Stimulated activated effector memory CD8-positive, alpha-beta T cell treated with anti-CD3 and anti-CD28 coated beads, Interleukin-12 subunit alpha, Interleukin-12 subunit beta, amount 100 ng/mL, for 72 hours (primary cell): ENCODE measurements around the gene UVRAG.

Experiments used
- ATAC-seq: fragments of 150-1000 bp; cut with Tn5 transposase; 2 replicates; pipeline ENCODE4 v1.10.0; 2021
- DNase-seq, 2 donors: peaks; one replicate each; pipeline ENCODE4 v3.0.0; 2021 to 2022; ENCODE audit warnings: low spot score in 2 of 2
- H3K27ac Mint-ChIP-seq: one replicate; pipeline ENCODE4 v1.8.0; 2022; ENCODE audit warnings: mild to moderate bottlenecking, mixed read lengths
- H3K36me3 Mint-ChIP-seq: one replicate; pipeline ENCODE4 v1.8.0; 2022; ENCODE audit warnings: mild to moderate bottlenecking, mixed read lengths
- H3K4me1 Mint-ChIP-seq: one replicate; pipeline ENCODE4 v1.8.0; 2022; ENCODE audit warnings: mixed read lengths
- H3K4me3 Mint-ChIP-seq: one replicate; pipeline ENCODE4 v1.8.0; 2022; ENCODE audit warnings: mild to moderate bottlenecking, mixed read lengths
- H3K9me3 Mint-ChIP-seq: one replicate; pipeline ENCODE4 v1.8.0; 2022; ENCODE audit warnings: mixed read lengths

UVRAG gene

GRCh38 chr11:76175783-76176182 lies 360.8 kb downstream of the UVRAG start:
- H3K36me3 Mint-ChIP-seq = no peaks in the 10 kb centered on the region
- H3K9me3 Mint-ChIP-seq = no peaks in the 10 kb centered on the region
- peaks cover 24% of the 10 kb centered on the region for H3K4me1 Mint-ChIP-seq
- peak overlapping the region; percentile 85 for H3K27ac Mint-ChIP-seq
- DNase-seq (no peak), ATAC-seq (no peak)
- no peak overlapping the region for H3K4me3 Mint-ChIP-seq

GRCh38 chr11:76176463-76176862 lies 361.5 kb downstream of the UVRAG start:
- Mint-ChIP-seq H3K4me3 (no peak overlapping the region), H3K36me3 (no peaks in the 10 kb centered on the region), H3K9me3 (no peaks in the 10 kb centered on the region), H3K4me1 (peaks cover 24% of the 10 kb centered on the region), H3K27ac (peak overlapping the region; percentile 85)
- DNase-seq (no peak), ATAC-seq (no peak)

GRCh38 chr11:76177250-76177686 lies 362.3 kb downstream of the UVRAG start:
- H3K36me3 Mint-ChIP-seq = no peaks in the 10 kb centered on the region
- H3K9me3 Mint-ChIP-seq = no peaks in the 10 kb centered on the region
- peaks cover 24% of the 10 kb centered on the region for H3K4me1 Mint-ChIP-seq
- H3K4me3 Mint-ChIP-seq = no peak overlapping the region
- ATAC-seq (no peak), DNase-seq (no peak)
- H3K27ac Mint-ChIP-seq = no peak overlapping the region

- no peak for DNase-seq
- no peaks in the 10 kb centered on the region for H3K36me3 Mint-ChIP-seq
- no peak for ATAC-seq
- no peaks in the 10 kb centered on the region for H3K9me3 Mint-ChIP-seq
- no peak overlapping the region for H3K4me3 Mint-ChIP-seq
- peak overlapping the region; percentile 58 for H3K27ac Mint-ChIP-seq
- H3K4me1 Mint-ChIP-seq = peaks cover 12% of the 10 kb centered on the region
Observed at GRCh38 chr11:76179147-76179546, 364.1 kb downstream of the UVRAG start.

GRCh38 chr11:76181371-76181770 lies 366.4 kb downstream of the UVRAG start:
- no peaks in the 10 kb centered on the region for H3K36me3 Mint-ChIP-seq
- DNase-seq = no peak
- no peak overlapping the region for H3K27ac Mint-ChIP-seq

GRCh38 chr11:76184551-76184993 lies 369.6 kb downstream of the UVRAG start:
- peak overlapping the region; percentile 86 for H3K27ac Mint-ChIP-seq
- H3K36me3 Mint-ChIP-seq = no peaks in the 10 kb centered on the region
- no peaks in the 10 kb centered on the region for H3K9me3 Mint-ChIP-seq
- ATAC-seq (no peak), DNase-seq (no peak)
- no peak overlapping the region for H3K4me3 Mint-ChIP-seq
- H3K4me1 Mint-ChIP-seq = peaks cover 7% of the 10 kb centered on the region

More at GRCh38 chr11:76181371-76181770, 366.4 kb downstream of the UVRAG start:
- Mint-ChIP-seq H3K9me3 (no peaks in the 10 kb centered on the region), H3K4me3 (no peak overlapping the region), H3K4me1 (peaks cover 7% of the 10 kb centered on the region)
- no peak for ATAC-seq

- DNase-seq (no peak), ATAC-seq (no peak)
- Mint-ChIP-seq H3K36me3 (no peaks in the 10 kb centered on the region), H3K4me1 (peaks cover 7% of the 10 kb centered on the region), H3K4me3 (no peak overlapping the region), H3K27ac (peak overlapping the region; percentile 35), H3K9me3 (no peaks in the 10 kb centered on the region)
Observed at GRCh38 chr11:76185511-76185910, 370.5 kb downstream of the UVRAG start.

GRCh38 chr11:76185931-76186401 lies 371.0 kb downstream of the UVRAG start:
- no peak for DNase-seq
- H3K9me3 Mint-ChIP-seq = no peaks in the 10 kb centered on the region
- peaks cover 7% of the 10 kb centered on the region for H3K4me1 Mint-ChIP-seq
- H3K27ac Mint-ChIP-seq = peak overlapping the region; percentile 35
- H3K36me3 Mint-ChIP-seq = no peaks in the 10 kb centered on the region
- H3K4me3 Mint-ChIP-seq = no peak overlapping the region
- ATAC-seq = no peak

GRCh38 chr11:76186776-76187279 lies 371.8 kb downstream of the UVRAG start:
- Mint-ChIP-seq H3K4me1 (peaks cover 12% of the 10 kb centered on the region), H3K27ac (no peak overlapping the region), H3K4me3 (no peak overlapping the region), H3K9me3 (no peaks in the 10 kb centered on the region), H3K36me3 (no peaks in the 10 kb centered on the region)
- DNase-seq (no peak), ATAC-seq (no peak)

- Mint-ChIP-seq H3K36me3 (no peaks in the 10 kb centered on the region), H3K9me3 (no peaks in the 10 kb centered on the region), H3K4me1 (peaks cover 12% of the 10 kb centered on the region), H3K4me3 (no peak overlapping the region), H3K27ac (peak overlapping the region; percentile 4)
- DNase-seq (no peak), ATAC-seq (no peak)
Observed at GRCh38 chr11:76188873-76189272, 373.9 kb downstream of the UVRAG start.

- peaks cover 12% of the 10 kb centered on the region for H3K4me1 Mint-ChIP-seq
- no peak overlapping the region for H3K27ac Mint-ChIP-seq
- DNase-seq (no peak), ATAC-seq (no peak)
- H3K9me3 Mint-ChIP-seq = no peaks in the 10 kb centered on the region
- no peak overlapping the region for H3K4me3 Mint-ChIP-seq
- no peaks in the 10 kb centered on the region for H3K36me3 Mint-ChIP-seq
Observed at GRCh38 chr11:76189682-76190081, 374.7 kb downstream of the UVRAG start.

GRCh38 chr11:76190376-76190775 lies 375.4 kb downstream of the UVRAG start:
- Mint-ChIP-seq H3K36me3 (no peaks in the 10 kb centered on the region), H3K9me3 (no peaks in the 10 kb centered on the region), H3K27ac (no peak overlapping the region), H3K4me3 (no peak overlapping the region), H3K4me1 (peaks cover 8% of the 10 kb centered on the region)
- no peak for ATAC-seq
- DNase-seq = no peak
